NAMALWA (cell line): Measurements from ENCODE around the gene HAUS5.

Source experiments
- DNase-seq: peaks from one replicate; pipeline ENCODE4 v3.0.0-alpha.2; 2015; ENCODE audit warnings: low spot score

Gene HAUS5

GRCh38 chr19:35673121-35673804 lies 60.7 kb downstream of the HAUS5 start:
- DNase-seq: no peak
